ENCODE measurements around the gene RHPN2.
"Not testable (repeated sequence)": the region's sequence is repeated elsewhere in the genome, so short reads cannot be mapped to it uniquely, and the experiment has no call there.

Gene RHPN2

GRCh38 chr19:32971012-32971595 is 93.6 kb downstream of the RHPN2 start:
- no peak for DNase-seq

GRCh38 chr19:32969549-32969948 is 95.1 kb downstream of the RHPN2 start:
- DNase-seq: no peak

- no peak for DNase-seq
Observed at GRCh38 chr19:32966750-32967149, 97.9 kb downstream of the RHPN2 start.

GRCh38 chr19:32945260-32945659 is 119.4 kb downstream of the RHPN2 start:
- DNase-seq: no peak

- DNase-seq: not testable (repeated sequence)
Observed at GRCh38 chr19:32941273-32941672, 123.4 kb downstream of the RHPN2 start.

- DNase-seq: no peak
Observed at GRCh38 chr19:32936065-32936464, 128.6 kb downstream of the RHPN2 start.

GRCh38 chr19:32935629-32936028 is 129.1 kb downstream of the RHPN2 start:
- DNase-seq: no peak

- DNase-seq: no peak
Observed at GRCh38 chr19:32933571-32933970, 131.1 kb downstream of the RHPN2 start.

GRCh38 chr19:32930567-32930966 is 134.1 kb downstream of the RHPN2 start:
- DNase-seq: no peak

GRCh38 chr19:32928806-32929205 is 135.9 kb downstream of the RHPN2 start:
- no peak for DNase-seq

All from activated CD4-positive, alpha-beta T cell treated with anti-CD3 and anti-CD28 coated beads, Interleukin-2, amount 50 U/mL, for 16 hours (primary cell).